NCI-H524 treated with DMSO at 0.1 percent for 48 hours (cell line): Measurements from ENCODE around the gene HLA-DOB.

Experiments used
- DNase-seq: peaks from one replicate; lab custom pipeline; 2025; lab: John Stamatoyannopoulos, UW

HLA-DOB gene

GRCh38 chr6:32843331-32843978, 26.7 kb upstream of the HLA-DOB start:
- DNase-seq: no peak

- DNase-seq: no peak
These were observed 25.9 kb upstream of the HLA-DOB start for GRCh38 chr6:32842690-32843089.

GRCh38 chr6:32842021-32842650, 25.3 kb upstream of the HLA-DOB start:
- DNase-seq: no peak

- no peak for DNase-seq
These were observed 23.9 kb upstream of the HLA-DOB start for GRCh38 chr6:32840604-32841246.

- DNase-seq: no peak
These were observed 22.6 kb upstream of the HLA-DOB start for GRCh38 chr6:32839356-32839755.

GRCh38 chr6:32838114-32838958, 21.5 kb upstream of the HLA-DOB start, which contains the start of gene TAP2:
Gene TAP2 (minus strand): TSS chr6:32838739. CDS start chr6:32838233, 506 bp downstream.
- DNase-seq: no peak

- DNase-seq: no peak
These were observed 20.9 kb upstream of the HLA-DOB start for GRCh38 chr6:32837651-32838113.

- DNase-seq: no peak
These were observed 20.1 kb upstream of the HLA-DOB start for GRCh38 chr6:32836873-32837272.

- DNase-seq: no peak
These were observed 18.5 kb upstream of the HLA-DOB start for GRCh38 chr6:32835167-32835893.

- DNase-seq: no peak
These were observed 16.9 kb upstream of the HLA-DOB start for GRCh38 chr6:32833664-32834063.

- DNase-seq: no peak
These were observed 15.7 kb upstream of the HLA-DOB start for GRCh38 chr6:32832535-32832934.

- DNase-seq: no peak
These were observed 14.1 kb upstream of the HLA-DOB start for GRCh38 chr6:32830936-32831335.

GRCh38 chr6:32830017-32830416, 13.2 kb upstream of the HLA-DOB start:
- DNase-seq: no peak

GRCh38 chr6:32829495-32829894, 12.7 kb upstream of the HLA-DOB start:
- no peak for DNase-seq

GRCh38 chr6:32827025-32827424, 10.2 kb upstream of the HLA-DOB start:
- no peak for DNase-seq

GRCh38 chr6:32825966-32826365, 9.2 kb upstream of the HLA-DOB start:
- no peak for DNase-seq

GRCh38 chr6:32819729-32820128, 2.9 kb upstream of the HLA-DOB start:
- DNase-seq: no peak

GRCh38 chr6:32818867-32819266, 2.1 kb upstream of the HLA-DOB start:
- DNase-seq: no peak

- DNase-seq: no peak
These were observed 806 bp downstream of the HLA-DOB start for GRCh38 chr6:32815996-32816395.

- no peak for DNase-seq
These were observed 1.7 kb downstream of the HLA-DOB start for GRCh38 chr6:32815115-32815514.

GRCh38 chr6:32814145-32814544, 2.7 kb downstream of the HLA-DOB start:
- DNase-seq: no peak

GRCh38 chr6:32809171-32809570, 7.6 kb downstream of the HLA-DOB start:
- no peak for DNase-seq
